ENCODE data around the gene GPR171.
"Not testable (repeated sequence)": the region's sequence is repeated elsewhere in the genome, so short reads cannot be mapped to it uniquely, and the experiment has no call there.

GPR171 gene, protein sequence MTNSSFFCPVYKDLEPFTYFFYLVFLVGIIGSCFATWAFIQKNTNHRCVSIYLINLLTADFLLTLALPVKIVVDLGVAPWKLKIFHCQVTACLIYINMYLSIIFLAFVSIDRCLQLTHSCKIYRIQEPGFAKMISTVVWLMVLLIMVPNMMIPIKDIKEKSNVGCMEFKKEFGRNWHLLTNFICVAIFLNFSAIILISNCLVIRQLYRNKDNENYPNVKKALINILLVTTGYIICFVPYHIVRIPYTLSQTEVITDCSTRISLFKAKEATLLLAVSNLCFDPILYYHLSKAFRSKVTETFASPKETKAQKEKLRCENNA

DNA sequence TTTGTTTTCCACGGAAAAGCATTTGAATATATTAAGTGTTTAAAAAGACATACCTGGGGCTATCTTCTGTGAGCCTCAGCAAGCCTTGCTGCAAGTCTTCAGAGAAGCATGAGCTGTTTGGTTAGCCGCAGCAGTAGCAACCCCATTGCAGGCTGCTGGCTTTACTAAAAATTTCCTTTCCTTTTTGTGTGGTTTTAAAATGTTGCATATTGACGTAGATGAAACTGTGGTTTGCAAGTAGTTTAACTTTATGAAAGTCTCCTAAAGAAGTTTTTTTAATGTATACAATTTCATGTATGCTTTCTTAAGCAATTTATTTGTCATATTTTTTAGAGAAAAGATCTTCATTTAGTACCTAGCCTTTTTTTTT is at the start of gene GPR171:
Gene GPR171 (minus strand): TSS at position 166 of the 370 bp plus-strand sequence. CDS start 3,830 bp downstream, outside the sequence.
- no peaks in the 10 kb centered on the region for H3K4me1 ChIP-seq (ENCODE audit: control insufficient read depth in 1 of 2, insufficient read depth in 1 of 2, low read depth in 1 of 2, low read length in 1 of 2)
- no peaks in the 10 kb centered on the region for H3K9me3 ChIP-seq
- no peak within 1 kb of the TSS for H3K4me3 ChIP-seq (ENCODE audit: low read depth in 1 of 2, low read length in 1 of 2)
- no peaks in the 10 kb centered on the region for H3K36me3 ChIP-seq
- no peak within 1 kb of the TSS for H3K27ac ChIP-seq
- TF ChIP-seq, protein P1, sequence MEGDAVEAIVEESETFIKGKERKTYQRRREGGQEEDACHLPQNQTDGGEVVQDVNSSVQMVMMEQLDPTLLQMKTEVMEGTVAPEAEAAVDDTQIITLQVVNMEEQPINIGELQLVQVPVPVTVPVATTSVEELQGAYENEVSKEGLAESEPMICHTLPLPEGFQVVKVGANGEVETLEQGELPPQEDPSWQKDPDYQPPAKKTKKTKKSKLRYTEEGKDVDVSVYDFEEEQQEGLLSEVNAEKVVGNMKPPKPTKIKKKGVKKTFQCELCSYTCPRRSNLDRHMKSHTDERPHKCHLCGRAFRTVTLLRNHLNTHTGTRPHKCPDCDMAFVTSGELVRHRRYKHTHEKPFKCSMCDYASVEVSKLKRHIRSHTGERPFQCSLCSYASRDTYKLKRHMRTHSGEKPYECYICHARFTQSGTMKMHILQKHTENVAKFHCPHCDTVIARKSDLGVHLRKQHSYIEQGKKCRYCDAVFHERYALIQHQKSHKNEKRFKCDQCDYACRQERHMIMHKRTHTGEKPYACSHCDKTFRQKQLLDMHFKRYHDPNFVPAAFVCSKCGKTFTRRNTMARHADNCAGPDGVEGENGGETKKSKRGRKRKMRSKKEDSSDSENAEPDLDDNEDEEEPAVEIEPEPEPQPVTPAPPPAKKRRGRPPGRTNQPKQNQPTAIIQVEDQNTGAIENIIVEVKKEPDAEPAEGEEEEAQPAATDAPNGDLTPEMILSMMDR (IDR thresholded peaks at IDR 0.05) = no peak
- H3K27me3 ChIP-seq = no peaks in the 10 kb centered on the region

DNA sequence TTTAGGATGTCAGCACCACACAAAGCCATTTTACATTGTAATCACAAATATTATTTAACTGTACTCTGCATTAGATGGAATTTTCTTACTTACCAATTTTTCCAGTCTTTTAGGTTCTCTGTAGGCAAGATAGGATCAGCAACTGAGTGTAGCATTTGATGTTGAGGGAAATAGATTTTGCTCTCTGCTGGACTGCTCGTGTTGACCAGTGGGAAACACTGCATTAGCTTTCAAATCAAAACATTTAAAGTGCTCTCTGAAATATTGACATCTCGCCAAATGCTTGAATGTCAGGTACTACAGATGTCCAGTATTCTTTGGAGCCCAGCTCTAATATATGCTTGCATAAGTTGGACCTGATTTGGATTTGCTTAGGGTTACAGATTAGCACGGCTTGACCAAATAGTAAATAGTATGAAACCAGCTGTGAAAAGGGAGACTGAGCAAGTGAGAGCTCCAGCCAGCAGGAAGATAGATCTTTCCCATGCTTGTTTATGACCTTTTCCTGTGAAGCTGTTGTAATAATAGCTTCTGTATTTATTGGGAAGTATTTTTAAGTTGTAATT is 45.8 kb upstream of the GPR171 start:
- H3K27me3 ChIP-seq = no peaks in the 10 kb centered on the region
- TF ChIP-seq, protein P1 (IDR thresholded peaks at IDR 0.05) = no peak

DNA sequence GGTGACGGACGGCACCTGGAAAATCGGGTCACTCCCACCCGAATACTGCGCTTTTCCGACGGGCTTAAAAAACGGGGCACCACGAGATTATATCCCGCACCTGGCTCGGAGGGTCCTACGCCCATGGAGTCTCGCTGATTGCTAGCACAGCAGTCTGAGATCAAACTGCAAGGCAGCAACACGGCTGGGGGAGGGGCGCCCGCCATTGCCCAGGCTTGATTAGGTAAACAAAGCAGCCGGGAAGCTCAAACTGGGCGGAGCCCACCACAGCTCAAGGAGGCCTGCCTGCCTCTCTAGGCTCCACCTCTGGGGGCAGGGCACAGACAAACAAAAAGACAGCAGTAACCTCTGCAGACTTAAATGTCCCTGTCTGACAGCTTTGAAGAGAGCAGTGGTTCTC is 39.0 kb upstream of the GPR171 start:
- not testable (repeated sequence) for H3K27me3 ChIP-seq; H3K27ac ChIP-seq; H3K4me3 ChIP-seq (ENCODE audit: low read depth in 1 of 2, low read length in 1 of 2); H3K4me1 ChIP-seq (ENCODE audit: control insufficient read depth in 1 of 2, insufficient read depth in 1 of 2, low read depth in 1 of 2, low read length in 1 of 2); H3K9me3 ChIP-seq; H3K36me3 ChIP-seq

More for the DNA sequence above, 45.8 kb upstream of the GPR171 start:
- Histone ChIP-seq H3K36me3 (no peaks in the 10 kb centered on the region), H3K4me3 (ENCODE audit: low read depth in 1 of 2, low read length in 1 of 2) (no peak overlapping the region), H3K9me3 (no peaks in the 10 kb centered on the region), H3K27ac (no peak overlapping the region), H3K4me1 (ENCODE audit: control insufficient read depth in 1 of 2, insufficient read depth in 1 of 2, low read depth in 1 of 2, low read length in 1 of 2) (no peaks in the 10 kb centered on the region)

DNA sequence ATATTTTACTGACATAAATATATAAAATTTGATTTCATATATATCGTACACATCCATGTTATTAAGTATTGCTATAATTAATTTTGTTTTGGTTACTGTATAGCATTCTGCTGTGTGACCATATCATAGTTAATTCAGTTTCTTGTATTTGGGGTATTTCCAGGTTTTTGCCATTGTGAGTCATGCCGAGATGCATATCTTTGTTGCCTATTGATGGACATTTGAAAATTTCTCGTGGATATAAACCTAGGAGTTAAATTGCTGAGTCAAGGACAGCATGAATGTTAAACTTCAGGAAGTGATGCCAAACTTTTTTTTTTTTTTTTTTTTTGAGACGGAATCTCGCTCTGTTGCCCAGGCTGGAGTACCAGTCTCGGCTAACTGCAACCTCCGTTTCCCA is 33.7 kb upstream of the GPR171 start:
- Histone ChIP-seq H3K4me3 (ENCODE audit: low read depth in 1 of 2, low read length in 1 of 2) (no peak overlapping the region), H3K9me3 (no peaks in the 10 kb centered on the region)
- TF ChIP-seq, protein P1 (IDR thresholded peaks at IDR 0.05) = no peak

DNA sequence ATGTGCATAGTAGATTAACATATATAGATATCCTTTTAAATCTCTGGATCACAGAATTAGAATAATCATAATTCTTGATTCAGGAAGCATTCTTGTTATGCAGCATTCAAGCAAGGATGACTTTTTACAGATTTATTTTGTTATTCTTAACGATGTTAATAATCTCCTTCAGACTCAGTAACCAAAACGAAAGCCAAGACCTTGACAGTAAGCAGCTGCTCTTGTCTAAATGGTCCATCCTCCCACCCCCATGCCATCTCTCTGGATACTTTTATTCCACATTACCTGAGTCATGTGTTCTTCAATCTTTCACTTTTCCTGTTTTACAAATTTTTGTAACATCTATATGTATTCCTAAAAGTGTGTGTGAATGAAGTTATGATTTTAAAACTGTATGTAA is 33.3 kb upstream of the GPR171 start:
- Histone ChIP-seq H3K36me3 (no peaks in the 10 kb centered on the region), H3K4me3 (ENCODE audit: low read depth in 1 of 2, low read length in 1 of 2) (no peak overlapping the region), H3K27me3 (no peaks in the 10 kb centered on the region), H3K4me1 (ENCODE audit: control insufficient read depth in 1 of 2, insufficient read depth in 1 of 2, low read depth in 1 of 2, low read length in 1 of 2) (peaks cover 2 to 5% of the 10 kb centered on the region in 2 experiments), H3K9me3 (no peaks in the 10 kb centered on the region), H3K27ac (no peak overlapping the region)
- TF ChIP-seq, protein P1 (IDR thresholded peaks at IDR 0.05) = no peak

More for the DNA sequence above, 33.7 kb upstream of the GPR171 start:
- H3K4me1 ChIP-seq (ENCODE audit: control insufficient read depth in 1 of 2, insufficient read depth in 1 of 2, low read depth in 1 of 2, low read length in 1 of 2) = peaks cover 0 to under 1% of the 10 kb centered on the region in 2 experiments
- H3K27me3 ChIP-seq = no peaks in the 10 kb centered on the region
- H3K36me3 ChIP-seq = no peaks in the 10 kb centered on the region
- no peak overlapping the region for H3K27ac ChIP-seq

DNA sequence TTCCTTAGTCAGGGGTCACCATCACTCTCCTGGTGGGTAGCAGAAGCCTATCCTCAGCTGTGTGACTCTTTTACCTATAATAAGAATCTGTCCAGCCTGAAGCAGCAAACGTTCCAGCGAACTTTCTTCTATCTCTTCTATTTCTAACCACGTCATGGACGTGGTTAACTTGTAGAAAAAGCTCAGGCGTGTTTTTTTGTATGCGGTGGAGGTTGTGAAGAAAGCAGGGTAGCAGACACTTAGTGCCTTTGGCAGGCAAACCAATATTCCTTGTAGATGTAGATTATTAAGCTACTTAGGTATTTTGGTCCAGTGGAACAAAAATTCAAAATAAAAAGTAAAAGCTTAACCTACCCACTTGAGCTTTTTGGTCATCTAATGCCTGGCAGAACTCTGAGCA is 31.8 kb upstream of the GPR171 start:
- Histone ChIP-seq H3K27ac (no peak overlapping the region), H3K36me3 (no peaks in the 10 kb centered on the region), H3K4me3 (ENCODE audit: low read depth in 1 of 2, low read length in 1 of 2) (no peak overlapping the region), H3K4me1 (ENCODE audit: control insufficient read depth in 1 of 2, insufficient read depth in 1 of 2, low read depth in 1 of 2, low read length in 1 of 2) (peaks cover 14 to 19% of the 10 kb centered on the region in 2 experiments), H3K27me3 (no peaks in the 10 kb centered on the region), H3K9me3 (no peaks in the 10 kb centered on the region)
- TF ChIP-seq, protein P1 (IDR thresholded peaks at IDR 0.05) = no peak
